Mesodermal cell (in vitro differentiated cells): ENCODE data around the gene TMEM235.

Experiments
- H3K27ac ChIP-seq: 2 replicates; pipeline ENCODE4 v1.7.0; 2013; ENCODE audit warnings: mild to moderate bottlenecking, low read depth, low read length, moderate library complexity; ENCODE audit not compliant: severe bottlenecking
- H3K36me3 ChIP-seq: 2 replicates; pipeline ENCODE4 v1.7.1; 2013; ENCODE audit warnings: mild to moderate bottlenecking, low read length, moderate library complexity; ENCODE audit not compliant: control insufficient read depth, insufficient read depth
- H3K4me1 ChIP-seq: one replicate; pipeline ENCODE4 v1.7.1; 2013; ENCODE audit warnings: mild to moderate bottlenecking, low read length; ENCODE audit not compliant: insufficient read depth, control insufficient read depth, poor library complexity, severe bottlenecking
- H3K4me3 ChIP-seq: 2 replicates; pipeline ENCODE4 v1.7.0; 2013; ENCODE audit warnings: low read length, control low read depth, mild to moderate bottlenecking; ENCODE audit not compliant: insufficient read depth, poor library complexity, severe bottlenecking; ENCODE audit errors: extremely low read depth
- H3K9me3 ChIP-seq: 2 replicates; pipeline ENCODE4 v1.7.1; 2013; ENCODE audit warnings: mild to moderate bottlenecking, low read length, moderate library complexity; ENCODE audit not compliant: control insufficient read depth
- WGBS, 2 experiments: methylation state at CpG; one replicate each; pipeline ENCODE4 v1.1.5; 2013; ENCODE audit warnings: missing lambda C conversion rate in 2 of 2; ENCODE audit not compliant: insufficient coverage in 2 of 2; 5-methylcytosine and 5-hydroxymethylcytosine counted together

The TMEM235 gene

GRCh38 chr17:78238823-78239488, 7.5 kb downstream of the TMEM235 start:
- 82 to 91% methylated on average over 13 to 19 of the region's 20 CpGs for whole genome bisulfite sequencing, 2 experiments
- no peaks in the 10 kb centered on the region for H3K9me3 ChIP-seq
- H3K4me3 ChIP-seq = no peak overlapping the region
- H3K36me3 ChIP-seq = no peaks in the 10 kb centered on the region
- H3K27ac ChIP-seq = no peak overlapping the region
- peaks cover 17% of the 10 kb centered on the region for H3K4me1 ChIP-seq

GRCh38 chr17:78239489-78239931, 8.1 kb downstream of the TMEM235 start:
- no peaks in the 10 kb centered on the region for H3K9me3 ChIP-seq
- H3K4me1 ChIP-seq = peaks cover 17% of the 10 kb centered on the region
- H3K36me3 ChIP-seq = no peaks in the 10 kb centered on the region
- no peak overlapping the region for H3K27ac ChIP-seq
- 72 to 90% methylated on average over 5 to 7 of the region's 9 CpGs for WGBS, 2 experiments
- H3K4me3 ChIP-seq = no peak overlapping the region

GRCh38 chr17:78240012-78240655, 8.7 kb downstream of the TMEM235 start:
- Histone ChIP-seq H3K4me1 (peaks cover 17% of the 10 kb centered on the region), H3K9me3 (no peaks in the 10 kb centered on the region), H3K27ac (no peak overlapping the region), H3K4me3 (no peak overlapping the region), H3K36me3 (no peaks in the 10 kb centered on the region)
- WGBS, 2 experiments = 94 to 96% methylated on average over 8 of the region's 12 CpGs

GRCh38 chr17:78240839-78241238, 9.4 kb downstream of the TMEM235 start:
- WGBS, 2 experiments = 93 to 97% methylated on average over 4 to 7 of the region's 9 CpGs

GRCh38 chr17:78241277-78242023, 10.0 kb downstream of the TMEM235 start:
- H3K4me1 ChIP-seq = peaks cover 17% of the 10 kb centered on the region
- WGBS, 2 experiments = 93 to 96% methylated on average over 9 to 10 of the region's 13 CpGs
- no peak overlapping the region for H3K27ac ChIP-seq
- H3K9me3 ChIP-seq = no peaks in the 10 kb centered on the region
- no peak overlapping the region for H3K4me3 ChIP-seq
- no peaks in the 10 kb centered on the region for H3K36me3 ChIP-seq

More at GRCh38 chr17:78240839-78241238, 9.4 kb downstream of the TMEM235 start:
- Histone ChIP-seq H3K36me3 (no peaks in the 10 kb centered on the region), H3K4me1 (peaks cover 17% of the 10 kb centered on the region), H3K27ac (no peak overlapping the region), H3K9me3 (no peaks in the 10 kb centered on the region), H3K4me3 (no peak overlapping the region)

- no peak overlapping the region for H3K4me3 ChIP-seq
- no peak overlapping the region for H3K27ac ChIP-seq
- no peaks in the 10 kb centered on the region for H3K36me3 ChIP-seq
- H3K4me1 ChIP-seq = peaks cover 21% of the 10 kb centered on the region
- 93 to 97% methylated on average over 15 to 19 of the region's 21 CpGs for WGBS, 2 experiments
- H3K9me3 ChIP-seq = no peaks in the 10 kb centered on the region
These were observed 10.8 kb downstream of the TMEM235 start for GRCh38 chr17:78242024-78242742.

- 48 to 86% methylated on average over 5 to 7 of the region's 8 CpGs for WGBS, 2 experiments
These were observed 15.9 kb downstream of the TMEM235 start for GRCh38 chr17:78247304-78247703.

GRCh38 chr17:78248051-78248914, 16.9 kb downstream of the TMEM235 start:
- Histone ChIP-seq H3K27ac (peak overlapping the region; percentile 86), H3K36me3 (no peaks in the 10 kb centered on the region), H3K4me1 (peaks cover 20% of the 10 kb centered on the region), H3K4me3 (no peak overlapping the region), H3K9me3 (no peaks in the 10 kb centered on the region)
- WGBS, 2 experiments = 93 to 94% methylated on average over 23 to 24 of the region's 30 CpGs

More at GRCh38 chr17:78247304-78247703, 15.9 kb downstream of the TMEM235 start:
- Histone ChIP-seq H3K4me3 (no peak overlapping the region), H3K27ac (peak overlapping the region; percentile 86), H3K4me1 (peaks cover 28% of the 10 kb centered on the region), H3K9me3 (no peaks in the 10 kb centered on the region), H3K36me3 (no peaks in the 10 kb centered on the region)

GRCh38 chr17:78249074-78249817, 17.8 kb downstream of the TMEM235 start:
- H3K4me1 ChIP-seq = peaks cover 20% of the 10 kb centered on the region
- no peaks in the 10 kb centered on the region for H3K9me3 ChIP-seq
- WGBS, 2 experiments = 93 to 98% methylated on average over 13 to 15 of the region's 16 CpGs
- no peaks in the 10 kb centered on the region for H3K36me3 ChIP-seq
- H3K4me3 ChIP-seq = no peak overlapping the region
- no peak overlapping the region for H3K27ac ChIP-seq
